K562 (cell line): Measurements from ENCODE around the gene GTSE1. TPM values are rescaled to one million over a fixed set of nuclear protein-coding genes. Genes with fewer than 3 reads are reported as not detected.

ENCODE experiments used
- CREB3L1 ChIP-seq: fragments of 450-650 bp; IDR thresholded peaks from 2 replicates; pipeline ENCODE4 v1.6.1; 2014; ENCODE audit warnings: low read depth, mild to moderate bottlenecking, moderate library complexity, borderline replicate concordance
- DIDO1 ChIP-seq: fragments of 450-650 bp; IDR thresholded peaks from 2 replicates; pipeline ENCODE4 v1.6.1; 2016; ENCODE audit warnings: low read depth, missing biosample characterization, missing genetic modification characterization
- EGR1 ChIP-seq: fragments of 450-650 bp; conservative IDR thresholded peaks from 2 replicates; pipeline ENCODE4 v1.6.1; 2017; ENCODE audit warnings: mild to moderate bottlenecking
- FOXO4 ChIP-seq: fragments of 450-650 bp; formaldehyde crosslinking; IDR thresholded peaks from 2 replicates; pipeline ENCODE4 v1.4.0; 2020; ENCODE audit warnings: mild to moderate bottlenecking, moderate library complexity
- KLF1 ChIP-seq: fragments of 450-650 bp; IDR thresholded peaks from 2 replicates; pipeline ENCODE4 v1.6.1; 2016; ENCODE audit warnings: missing genetic modification characterization, missing compliant biosample characterization
- NRF1 ChIP-seq, 2 experiments: fragments of 450-650 bp; IDR thresholded peaks in 1 of 2; conservative IDR thresholded peaks in 1 of 2; 2 replicates each; pipeline ENCODE4 v1.6.1; 2014; ENCODE audit warnings: mild to moderate bottlenecking in 2 of 2
- POLR2AphosphoS5 ChIP-seq: IDR thresholded peaks from 2 replicates; pipeline ENCODE4 v1.6.1; 2011; ENCODE audit warnings: mild to moderate bottlenecking, low read depth, low read length, moderate library complexity; ENCODE audit not compliant: control insufficient read depth, insufficient read depth
- RBFOX2 ChIP-seq: fragments of 200-400 bp; formaldehyde crosslinking; IDR thresholded peaks from 2 replicates; pipeline ENCODE4 v1.6.1; 2017; ENCODE audit warnings: low read depth, mild to moderate bottlenecking, low read length, moderate library complexity
- RUNX1 ChIP-seq: sonication (generic); IDR thresholded peaks from 2 replicates; pipeline ENCODE4 v1.6.1; 2016; ENCODE audit warnings: antibody characterized with exemption, low read depth
- SIN3A ChIP-seq, 2 experiments: fragments of 150-350 bp in 1 of 2; IDR thresholded peaks; 2 replicates each; pipeline ENCODE4 v1.6.1; 2011 to 2016; ENCODE audit warnings: borderline replicate concordance in 2 of 2, low read depth in 2 of 2, low read length in 2 of 2, mild to moderate bottlenecking in 2 of 2, moderate library complexity in 2 of 2; ENCODE audit not compliant: control insufficient read depth in 1 of 2
- SIRT6 ChIP-seq: IDR thresholded peaks from one replicate; pipeline ENCODE4 v1.6.1; 2012; ENCODE audit warnings: low read depth, mild to moderate bottlenecking, control low read depth, inconsistent platforms, low read length, moderate library complexity
- SP1 ChIP-seq: sonication (generic); formaldehyde crosslinking; IDR thresholded peaks from 2 replicates; pipeline ENCODE4 v1.8.1; 2022; ENCODE audit warnings: mild to moderate bottlenecking, missing genetic modification reagents
- SUPT5H ChIP-seq: fragments of 450-650 bp; IDR thresholded peaks from 2 replicates; pipeline ENCODE4 v1.6.1; 2016
- TAF1 ChIP-seq: IDR thresholded peaks from 2 replicates; pipeline ENCODE4 v1.6.1; 2011; ENCODE audit warnings: mild to moderate bottlenecking, low read length, moderate library complexity; ENCODE audit not compliant: insufficient read depth, control insufficient read depth, severe bottlenecking; ENCODE audit errors: extremely low read depth
- TEAD1 ChIP-seq, 2 experiments: fragments of 450-650 bp in 1 of 2; sonication (generic) in 1 of 2; formaldehyde crosslinking; IDR thresholded peaks; 2 replicates each; pipeline versions ENCODE4 v1.4.0 to v1.8.0; 2020 to 2022; ENCODE audit warnings: mild to moderate bottlenecking in 2 of 2, missing genetic modification reagents in 1 of 2
- ZBTB17 ChIP-seq: fragments of 450-650 bp; formaldehyde crosslinking; IDR thresholded peaks from 2 replicates; pipeline ENCODE4 v1.4.0; 2020; ENCODE audit warnings: mild to moderate bottlenecking
- polyA plus RNA-seq, 8 experiments: library from polyadenylated mRNA; depleted of rRNA in 4 of 8; stranded (reverse) in 5 of 8; unstranded in 3 of 8; fragments of >200 nt; fragmentation: Nextera tagmentation in 2 of 8; fragmentation: Illumina TruSeq in 1 of 8; extraction: Ambion mirVana in 2 of 8; extraction: Trizol in 1 of 8; gene quantifications; 2 replicates each; pipeline versions ENCODE4 v1.2.1 to v1.2.3, GENCODE V29; 2011 to 2014; ENCODE audit warnings: inconsistent platforms in 1 of 8, missing spikeins in 1 of 8
- total RNA-seq, 7 experiments: library from RNA; depleted of rRNA in 6 of 7; stranded (reverse); fragments of >200 nt in 6 of 7; fragmentation: Illumina TruSeq in 2 of 7; extraction: Trizol in 2 of 7; gene quantifications; 2 replicates each; pipeline versions ENCODE4 v1.2.1 to v1.2.3, GENCODE V29; 2011 to 2021; ENCODE audit warnings: low replicate concordance in 1 of 7
- TF ChIP-seq, protein P1 (sequence below): fragments of 200-800 bp; sonication (Bioruptor generic); IDR thresholded peaks from 2 replicates; pipeline ENCODE4 v1.6.1; 2017; ENCODE audit warnings: missing genetic modification characterization, missing compliant biosample characterization
- TF ChIP-seq, protein P2 (sequence below), 2 experiments: fragments of 200-800 bp in 1 of 2; sonication (Bioruptor generic) in 1 of 2; sonication (generic) in 1 of 2; formaldehyde crosslinking in 1 of 2; IDR thresholded peaks in 1 of 2; conservative IDR thresholded peaks in 1 of 2; 2 replicates each; pipeline versions ENCODE4 v1.5.0 to v1.6.1; 2016 to 2020; ENCODE audit warnings: missing compliant biosample characterization in 1 of 2, missing genetic modification characterization in 1 of 2, missing genetic modification reagents in 1 of 2

The GTSE1 gene
- total and polyA plus RNA-seq, 9 of the 15 experiments (the other 6 are each of a cell fraction or from before 2014, with no cell fraction given) = 2.5 to 22.5 (median 12.9) TPM

DNA sequence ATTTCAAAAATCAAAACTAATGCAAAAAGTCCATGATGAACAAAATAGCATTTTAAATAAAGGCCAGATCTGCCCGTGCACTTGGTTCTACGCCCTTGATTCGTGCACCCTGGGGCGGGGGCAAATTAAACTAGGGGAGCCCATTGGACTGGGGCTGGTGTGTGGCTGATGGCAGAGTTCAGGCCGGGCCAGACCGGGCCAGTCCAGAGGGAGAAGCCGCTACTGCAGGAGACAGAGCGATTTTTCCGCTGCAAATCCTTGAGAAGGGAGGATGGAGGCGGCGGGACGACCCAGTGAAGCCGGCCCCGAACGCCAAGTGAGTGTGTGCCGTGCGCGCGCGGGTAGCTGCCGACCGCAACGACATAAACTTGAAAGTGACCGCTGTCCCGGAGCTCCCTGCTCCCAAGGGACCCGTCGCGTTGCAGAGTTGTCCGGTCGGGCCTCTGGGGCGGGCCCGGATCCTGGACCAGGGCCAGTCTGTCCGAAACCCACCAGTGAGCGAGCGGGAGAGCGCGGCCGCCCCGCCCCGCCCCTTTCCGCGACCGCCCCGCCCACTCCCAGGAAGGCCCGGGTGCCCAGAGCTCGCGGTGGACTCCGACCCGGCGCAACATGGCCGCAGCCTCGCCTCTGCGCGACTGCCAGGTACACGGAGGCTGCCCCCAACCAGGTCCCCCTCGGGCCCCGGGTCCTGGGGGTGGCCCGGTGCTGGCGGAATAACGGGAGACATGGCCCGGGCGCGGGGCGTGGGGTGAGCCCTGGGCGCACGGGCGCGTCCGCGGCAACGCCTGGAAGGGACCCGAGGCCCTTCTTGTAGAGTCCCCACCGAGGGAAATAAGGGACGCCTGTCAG, 29.0 kb upstream of the GTSE1 start, which contains the start of gene TTC38 (continued):
- TF ChIP-seq, protein P1, sequence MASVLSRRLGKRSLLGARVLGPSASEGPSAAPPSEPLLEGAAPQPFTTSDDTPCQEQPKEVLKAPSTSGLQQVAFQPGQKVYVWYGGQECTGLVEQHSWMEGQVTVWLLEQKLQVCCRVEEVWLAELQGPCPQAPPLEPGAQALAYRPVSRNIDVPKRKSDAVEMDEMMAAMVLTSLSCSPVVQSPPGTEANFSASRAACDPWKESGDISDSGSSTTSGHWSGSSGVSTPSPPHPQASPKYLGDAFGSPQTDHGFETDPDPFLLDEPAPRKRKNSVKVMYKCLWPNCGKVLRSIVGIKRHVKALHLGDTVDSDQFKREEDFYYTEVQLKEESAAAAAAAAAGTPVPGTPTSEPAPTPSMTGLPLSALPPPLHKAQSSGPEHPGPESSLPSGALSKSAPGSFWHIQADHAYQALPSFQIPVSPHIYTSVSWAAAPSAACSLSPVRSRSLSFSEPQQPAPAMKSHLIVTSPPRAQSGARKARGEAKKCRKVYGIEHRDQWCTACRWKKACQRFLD (CRISPR knock-in tag) = no peak
- no peak for TF ChIP-seq SIRT6
- TF ChIP-seq EGR1 = no peak
- TF ChIP-seq TEAD1 (CRISPR knock-in tag; IDR thresholded peaks at IDR 0.05) = peak in 1 of 2 experiments; percentile 32; a peak in 1 of 4 replicates
- no peak for TF ChIP-seq FOXO4 (CRISPR knock-in tag)
- peak in 1 of 2 experiments; percentile 65; a peak in 3 of 4 replicates for TF ChIP-seq NRF1 (conservative IDR thresholded peaks at IDR 0.05 in 1 of 2, IDR thresholded peaks at IDR 0.05 in 1 of 2)
- TF ChIP-seq ZBTB17 (CRISPR knock-in tag) = 0 out of 2 replicates have a peak, but pooled peaks have one; percentile 40
- no peak for TF ChIP-seq RUNX1
- TF ChIP-seq, protein P2, sequence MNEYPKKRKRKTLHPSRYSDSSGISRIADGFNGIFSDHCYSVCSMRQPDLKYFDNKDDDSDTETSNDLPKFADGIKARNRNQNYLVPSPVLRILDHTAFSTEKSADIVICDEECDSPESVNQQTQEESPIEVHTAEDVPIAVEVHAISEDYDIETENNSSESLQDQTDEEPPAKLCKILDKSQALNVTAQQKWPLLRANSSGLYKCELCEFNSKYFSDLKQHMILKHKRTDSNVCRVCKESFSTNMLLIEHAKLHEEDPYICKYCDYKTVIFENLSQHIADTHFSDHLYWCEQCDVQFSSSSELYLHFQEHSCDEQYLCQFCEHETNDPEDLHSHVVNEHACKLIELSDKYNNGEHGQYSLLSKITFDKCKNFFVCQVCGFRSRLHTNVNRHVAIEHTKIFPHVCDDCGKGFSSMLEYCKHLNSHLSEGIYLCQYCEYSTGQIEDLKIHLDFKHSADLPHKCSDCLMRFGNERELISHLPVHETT (CRISPR knock-in tag; conservative IDR thresholded peaks at IDR 0.05 in 1 of 2, IDR thresholded peaks at IDR 0.05 in 1 of 2) = 0 out of 4 replicates have a peak, but pooled peaks of 1 of the 2 experiments have one; percentile 22
- no peak for TF ChIP-seq KLF1
- TF ChIP-seq TAF1 = peak; percentile 62
- TF ChIP-seq POLR2AphosphoS5 = peak; percentile 53; the same call in 1 of the 2 replicates
- TF ChIP-seq SIN3A (IDR thresholded peaks at IDR 0.05; ENCODE audit: borderline replicate concordance in 2 of 2, control insufficient read depth in 1 of 2, low read depth in 2 of 2, low read length in 2 of 2) = 0 out of 4 replicates have a peak, but pooled peaks of 1 of the 2 experiments have one; percentile 15
- no peak for TF ChIP-seq CREB3L1
- TF ChIP-seq RBFOX2 = peak; percentile 89
- TF ChIP-seq SP1 (CRISPR knock-in tag) = peak; percentile 33; the same call in 1 of the 2 replicates
- no peak for TF ChIP-seq DIDO1 (tag)
- peak; percentile 77 for TF ChIP-seq SUPT5H
